Cardiac septum (tissue), 1 donor: ENCODE results near the gene PLA2G2A. TPM values are rescaled to one million over a fixed set of nuclear protein-coding genes. Genes with fewer than 3 reads are reported as not detected.
"Not testable (repeated sequence)": the region's sequence is repeated elsewhere in the genome, so short reads cannot be mapped to it uniquely, and the experiment has no call there.

Source experiments
- DNase-seq: peaks from one replicate; pipeline ENCODE4 v3.0.0-alpha.2; 2020; ENCODE audit warnings: low spot score
- intact Hi-C: fragments of 100-400 bp; cut with DNase I; formaldehyde crosslinking; loops from one replicate; pipeline ENCODE4 v1.14.0; 2022
- long read RNA-seq: library from polyadenylated mRNA; unstranded; transcript quantifications from one replicate; pipeline ENCODE4 v2.0.0, GENCODE V29; 2021
- total RNA-seq: library from RNA; stranded (reverse); fragmentation: NEBNext Ultra II Directional; extraction: Animal tissue kit (Norgen Biotek cat#: 25700); gene quantifications from one replicate; pipeline ENCODE4 v1.2.1, GENCODE V29; 2021
- donor health status: DM: no; HTN: no; CAD: no.

The PLA2G2A gene, protein sequence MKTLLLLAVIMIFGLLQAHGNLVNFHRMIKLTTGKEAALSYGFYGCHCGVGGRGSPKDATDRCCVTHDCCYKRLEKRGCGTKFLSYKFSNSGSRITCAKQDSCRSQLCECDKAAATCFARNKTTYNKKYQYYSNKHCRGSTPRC
- 59.6 TPM for total RNA-seq
- long read RNA-seq, partial matches to known transcripts: 5 of 13 reads
- long read RNA-seq, other reads (novel, unspliced or antisense): 2 of 13 reads

- no peak for DNase-seq
- intact Hi-C loops: no loop called here
Observed at GRCh38 chr1:19979494-19979977, at the start of gene PLA2G2A. Gene PLA2G2A (minus strand): TSS chr1:19979618. CDS start chr1:19978773, 845 bp downstream.

- intact Hi-C loops: no loop called here
Observed at GRCh38 chr1:20028726-20029125, 49.3 kb upstream of the PLA2G2A start.

DNA sequence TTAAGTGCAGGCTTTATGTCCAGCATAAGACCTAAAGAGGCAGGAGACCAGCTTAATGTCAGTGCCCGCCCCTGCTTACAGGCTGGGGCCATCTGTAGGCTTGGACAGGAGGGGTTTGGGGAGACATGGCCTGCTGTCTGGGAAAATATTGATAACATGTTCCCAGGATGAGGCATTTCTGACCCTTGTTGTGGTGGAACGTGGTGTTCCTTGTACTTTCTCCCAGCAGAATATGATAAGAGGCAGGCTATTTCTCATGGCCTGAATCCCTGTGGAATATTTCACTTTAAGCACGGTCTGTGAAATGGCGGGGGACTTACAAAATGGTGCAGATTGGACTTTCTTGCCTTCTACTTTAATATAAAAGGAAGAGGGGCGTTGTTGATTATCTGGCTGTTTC lies 48.7 kb upstream of the PLA2G2A start:
- intact Hi-C loops: no loop called here
- DNase-seq: no peak

More at GRCh38 chr1:20028726-20029125, 49.3 kb upstream of the PLA2G2A start:
- no peak for DNase-seq

GRCh38 chr1:20017741-20018140 lies 38.3 kb upstream of the PLA2G2A start:
- no peak for DNase-seq
- intact Hi-C loops: no loop called here

GRCh38 chr1:20014153-20014552 lies 34.7 kb upstream of the PLA2G2A start:
- no peak for DNase-seq
- intact Hi-C loops: no loop called here

GRCh38 chr1:20010016-20010415 lies 30.6 kb upstream of the PLA2G2A start:
- DNase-seq: no peak
- intact Hi-C loops: no loop called here

DNA sequence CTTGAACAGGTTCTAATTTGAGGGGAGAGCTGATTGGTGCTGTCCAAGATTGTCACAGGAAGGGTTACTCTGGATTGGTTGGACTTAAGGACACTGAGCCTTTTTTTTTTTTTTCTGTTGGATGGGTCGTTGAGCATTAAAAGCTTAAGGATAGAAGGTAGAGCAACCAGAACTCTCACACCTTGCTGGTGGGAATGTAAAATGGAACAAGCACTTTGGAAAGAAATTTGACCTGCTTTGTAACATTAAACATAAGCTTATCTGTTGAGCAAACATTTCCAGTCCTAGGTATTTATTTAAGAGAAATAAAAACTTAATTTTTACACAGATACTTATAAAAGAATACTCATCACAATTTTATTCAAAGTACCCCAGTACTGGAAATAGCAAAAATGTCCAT lies 29.8 kb upstream of the PLA2G2A start:
- intact Hi-C loops: no loop called here
- DNase-seq: no peak

- DNase-seq: no peak
- intact Hi-C loops: no loop called here
Observed at GRCh38 chr1:20008391-20008841, 29.0 kb upstream of the PLA2G2A start.

DNA sequence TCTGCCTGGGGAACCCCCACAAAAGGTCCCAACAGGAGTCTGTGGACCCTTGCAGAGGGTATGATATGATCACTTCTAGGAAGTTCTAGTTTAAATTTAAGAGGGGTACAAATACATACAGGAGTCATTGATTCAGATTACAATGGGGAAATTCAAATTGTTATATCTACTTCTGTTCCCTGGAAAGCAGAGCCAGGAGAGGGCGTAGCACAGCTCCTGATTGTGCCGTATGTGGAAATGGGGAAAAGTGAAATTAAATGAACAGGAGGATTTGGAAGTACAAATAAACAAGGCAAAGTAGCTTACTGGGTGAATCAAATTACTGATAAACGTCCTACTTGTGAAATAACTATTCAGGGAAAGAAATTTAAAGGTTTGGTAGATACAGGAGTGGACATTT lies 19.4 kb upstream of the PLA2G2A start:
- DNase-seq, intact Hi-C loops: not testable (repeated sequence)

DNA sequence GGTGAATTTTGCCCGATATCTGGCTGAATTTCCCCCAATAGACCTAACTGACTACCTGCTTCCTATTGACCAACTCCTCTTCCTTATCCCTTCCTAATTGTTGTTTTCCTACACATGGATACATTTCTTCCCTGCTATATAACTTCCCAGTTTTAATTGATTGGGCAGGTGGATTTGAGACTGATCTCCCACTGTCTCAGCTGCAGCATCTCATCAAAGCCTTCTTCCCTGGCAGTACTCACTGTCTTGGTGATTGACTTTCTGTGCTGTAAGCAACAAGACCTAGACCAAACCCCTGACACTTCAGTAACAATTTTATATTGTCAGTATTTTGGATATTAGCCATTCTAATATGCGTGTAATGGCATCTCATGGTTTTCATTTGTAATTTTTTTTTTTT lies 11.3 kb upstream of the PLA2G2A start:
- intact Hi-C loops: no loop called here
- DNase-seq: no peak

DNA sequence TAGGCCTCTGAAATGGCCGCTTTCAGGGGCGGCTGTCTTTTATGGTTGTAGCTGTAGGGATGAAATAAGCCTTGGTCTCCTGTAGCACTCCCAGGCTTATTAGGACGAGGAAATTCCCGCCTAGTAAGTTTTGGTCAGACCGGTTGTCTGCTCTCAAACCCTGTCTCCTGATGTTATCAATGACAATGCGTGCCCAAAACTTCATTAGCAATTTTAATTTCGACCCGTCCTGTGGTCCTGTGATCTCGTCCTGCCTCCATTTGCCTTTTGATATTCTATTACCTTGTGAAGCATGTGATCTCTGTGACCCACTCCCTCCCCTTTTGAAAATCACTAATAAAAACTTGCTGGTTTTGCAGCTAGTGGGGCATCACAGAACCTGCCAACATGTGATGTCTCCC lies 10.8 kb upstream of the PLA2G2A start:
- intact Hi-C loops, DNase-seq: not testable (repeated sequence)

GRCh38 chr1:19988267-19989006 lies 9.0 kb upstream of the PLA2G2A start:
- intact Hi-C loops: no loop called here
- no peak for DNase-seq

- intact Hi-C loops: no loop called here
- DNase-seq: no peak
Observed at GRCh38 chr1:19987719-19988118, 8.3 kb upstream of the PLA2G2A start.

GRCh38 chr1:19984409-19985016 lies 5.1 kb upstream of the PLA2G2A start:
- intact Hi-C loops, DNase-seq: not testable (repeated sequence)

DNA sequence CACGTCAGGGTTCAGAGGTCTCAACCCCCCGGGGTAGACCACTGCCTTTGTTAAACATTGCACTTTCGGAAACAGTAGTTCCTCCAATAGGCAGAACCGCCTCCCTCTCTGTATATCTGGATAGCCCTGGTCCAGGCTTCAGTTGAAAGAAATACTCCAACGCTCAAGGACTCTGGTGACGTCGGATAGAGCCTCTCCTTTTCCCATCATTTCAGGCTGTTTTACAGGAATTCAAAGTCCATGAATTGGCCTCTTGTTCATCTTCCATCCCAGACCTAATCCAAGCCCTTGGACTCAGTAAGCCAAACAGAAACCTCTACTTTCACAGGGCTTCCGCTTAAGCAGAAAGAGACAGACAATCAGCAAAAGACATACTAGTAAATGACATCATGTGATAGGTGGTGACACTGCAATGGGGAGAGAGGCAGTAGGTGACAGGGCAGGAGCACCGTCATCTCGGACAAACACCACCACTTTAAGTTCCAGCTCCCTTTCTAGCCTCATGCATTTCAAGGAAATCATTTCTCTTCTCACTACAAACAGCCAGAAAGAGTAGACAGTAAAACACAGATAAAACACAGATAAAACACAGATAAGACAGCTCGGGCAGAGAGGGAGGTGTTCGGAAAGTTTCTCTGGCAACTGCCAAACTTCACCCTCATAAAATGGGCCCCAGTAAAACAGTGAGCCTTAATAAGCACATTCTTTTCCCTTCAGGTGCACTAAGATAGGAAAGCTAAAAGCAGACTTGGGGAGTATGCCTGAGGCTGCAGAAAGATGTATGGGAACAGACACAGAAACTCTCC lies 2.3 kb upstream of the PLA2G2A start:
- intact Hi-C loops: no loop called here
- DNase-seq: no peak

DNA sequence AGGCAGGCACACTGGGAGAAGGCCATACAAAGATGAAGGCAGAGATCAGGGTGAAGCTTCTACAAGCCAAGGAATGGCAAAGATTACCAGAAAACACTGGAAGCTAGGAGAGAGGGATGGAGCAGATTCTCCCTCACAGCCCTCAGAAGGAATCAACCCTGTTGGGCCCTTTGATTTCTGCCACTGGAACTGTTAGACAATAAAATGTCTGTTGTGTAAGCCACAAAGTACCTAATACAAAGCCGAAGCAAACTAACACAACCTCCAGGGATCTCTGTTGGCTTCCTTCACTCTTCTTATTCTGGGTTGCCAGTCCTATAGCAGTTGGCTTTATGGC lies 1.7 kb upstream of the PLA2G2A start:
- no peak for DNase-seq
- intact Hi-C loops: no loop called here

DNA sequence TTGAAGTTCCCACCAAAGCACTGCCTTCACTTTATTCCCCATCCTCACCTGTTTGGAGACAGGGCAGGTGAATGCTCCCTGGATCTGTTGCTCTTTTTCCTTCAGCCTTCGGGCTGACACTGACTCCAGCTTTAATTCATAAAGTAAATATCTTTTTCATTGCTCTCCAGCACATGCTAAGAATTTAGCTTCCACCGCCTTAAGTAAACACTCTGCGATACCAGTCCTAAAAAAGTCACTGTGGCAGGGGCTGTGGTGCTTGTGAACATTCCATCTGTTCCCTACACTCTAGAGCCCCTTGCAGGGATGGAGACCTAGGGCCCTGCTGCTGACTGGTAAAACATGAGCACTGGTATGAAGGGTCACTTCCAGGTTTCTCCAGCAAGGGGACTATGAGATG lies 896 bp upstream of the PLA2G2A start:
- intact Hi-C loops: no loop called here
- DNase-seq: no peak

- intact Hi-C loops: no loop called here
- no peak for DNase-seq
Observed at GRCh38 chr1:19978143-19978542, 1.3 kb downstream of the PLA2G2A start.

- intact Hi-C loops: loop anchor here (1.0 kb wide), 1 partner anchor 120 kb away; no protein-coding TSS in a partner anchor
- no peak for DNase-seq
Observed at GRCh38 chr1:19976317-19977003, 3.0 kb downstream of the PLA2G2A start.
